KOPT-K1 (cell line): ENCODE results near the gene MCF2L.

Experiments used
- H3K27ac ChIP-seq: fragments of 200-600 bp; sonication (generic); 2 replicates; pipeline ENCODE4 v1.5.1; 2016; ENCODE audit warnings: antibody characterized with exemption, mild to moderate bottlenecking, low read depth, low read length; ENCODE audit not compliant: poor library complexity, severe bottlenecking
- H3K36me3 ChIP-seq: fragments of 200-600 bp; sonication (generic); 2 replicates; pipeline ENCODE4 v1.5.1; 2017; ENCODE audit warnings: antibody characterized with exemption, mild to moderate bottlenecking, low read length, moderate library complexity; ENCODE audit not compliant: insufficient read depth
- H3K9me3 ChIP-seq: fragments of 200-600 bp; sonication (generic); 2 replicates; pipeline ENCODE4 v1.5.1; 2017; ENCODE audit warnings: antibody characterized with exemption, low read length, mild to moderate bottlenecking; ENCODE audit not compliant: insufficient read depth, poor library complexity, severe bottlenecking

Gene MCF2L

DNA sequence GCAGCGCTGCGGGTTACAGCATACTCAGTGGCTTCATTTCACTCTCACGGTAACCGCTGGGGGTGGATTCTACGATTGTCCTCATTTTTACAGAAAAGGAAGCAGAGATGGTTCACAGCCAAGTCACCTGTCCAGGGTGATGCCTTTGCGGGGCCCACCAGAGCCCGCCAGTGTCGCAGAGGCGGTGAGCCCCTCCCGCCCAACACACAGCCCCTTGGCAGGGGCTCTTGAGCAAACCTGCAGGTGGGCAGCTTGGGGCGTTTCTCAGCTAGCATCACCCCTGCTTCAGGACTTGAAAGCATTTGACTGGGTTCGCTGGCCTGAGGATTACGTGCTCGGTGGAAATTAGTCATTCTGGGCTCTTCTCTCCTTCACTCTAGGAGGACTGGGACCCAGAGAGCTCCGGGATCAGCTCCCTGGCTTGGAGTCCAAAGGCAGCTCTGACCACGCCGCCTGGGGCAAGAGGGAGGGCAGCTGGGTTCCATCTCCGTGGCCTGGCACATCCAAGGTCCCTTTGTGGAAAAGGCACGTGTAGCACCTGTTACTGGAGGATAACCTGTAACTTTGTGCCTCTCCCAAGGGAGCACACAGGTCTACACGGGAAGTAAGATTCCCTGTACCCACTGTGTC lies 74.1 kb downstream of the MCF2L start:
- H3K9me3 ChIP-seq: no peaks in the 10 kb centered on the region
- no peak overlapping the region for H3K27ac ChIP-seq
- no peaks in the 10 kb centered on the region for H3K36me3 ChIP-seq

DNA sequence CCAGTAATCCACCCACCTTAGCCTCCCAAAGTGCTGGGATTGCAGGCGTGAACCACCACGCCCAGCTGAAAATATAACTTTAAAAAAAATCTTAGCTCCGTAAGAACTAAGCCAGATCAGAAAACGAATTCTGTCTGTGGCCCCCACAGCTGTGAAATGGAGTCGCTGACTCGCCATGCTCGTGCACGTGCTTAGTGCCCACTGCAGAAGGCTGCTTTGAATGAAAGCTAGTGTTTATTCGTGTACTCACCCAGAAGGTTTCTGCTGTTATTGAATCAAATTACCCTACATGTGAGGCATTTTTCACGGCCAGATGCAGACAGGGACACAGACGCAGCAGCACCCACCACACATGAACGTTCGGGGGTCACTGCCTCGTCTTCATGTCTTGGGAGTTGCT lies 74.9 kb downstream of the MCF2L start:
- Histone ChIP-seq H3K27ac (no peak overlapping the region), H3K36me3 (no peaks in the 10 kb centered on the region), H3K9me3 (no peaks in the 10 kb centered on the region)

- no peaks in the 10 kb centered on the region for H3K36me3 ChIP-seq
- H3K27ac ChIP-seq: no peak overlapping the region
- H3K9me3 ChIP-seq: no peaks in the 10 kb centered on the region
Observed at GRCh38 chr13:113044391-113045114, 75.5 kb downstream of the MCF2L start.

GRCh38 chr13:113045251-113046127 lies 76.5 kb downstream of the MCF2L start:
- Histone ChIP-seq H3K36me3 (no peaks in the 10 kb centered on the region), H3K27ac (no peak overlapping the region), H3K9me3 (no peaks in the 10 kb centered on the region)

DNA sequence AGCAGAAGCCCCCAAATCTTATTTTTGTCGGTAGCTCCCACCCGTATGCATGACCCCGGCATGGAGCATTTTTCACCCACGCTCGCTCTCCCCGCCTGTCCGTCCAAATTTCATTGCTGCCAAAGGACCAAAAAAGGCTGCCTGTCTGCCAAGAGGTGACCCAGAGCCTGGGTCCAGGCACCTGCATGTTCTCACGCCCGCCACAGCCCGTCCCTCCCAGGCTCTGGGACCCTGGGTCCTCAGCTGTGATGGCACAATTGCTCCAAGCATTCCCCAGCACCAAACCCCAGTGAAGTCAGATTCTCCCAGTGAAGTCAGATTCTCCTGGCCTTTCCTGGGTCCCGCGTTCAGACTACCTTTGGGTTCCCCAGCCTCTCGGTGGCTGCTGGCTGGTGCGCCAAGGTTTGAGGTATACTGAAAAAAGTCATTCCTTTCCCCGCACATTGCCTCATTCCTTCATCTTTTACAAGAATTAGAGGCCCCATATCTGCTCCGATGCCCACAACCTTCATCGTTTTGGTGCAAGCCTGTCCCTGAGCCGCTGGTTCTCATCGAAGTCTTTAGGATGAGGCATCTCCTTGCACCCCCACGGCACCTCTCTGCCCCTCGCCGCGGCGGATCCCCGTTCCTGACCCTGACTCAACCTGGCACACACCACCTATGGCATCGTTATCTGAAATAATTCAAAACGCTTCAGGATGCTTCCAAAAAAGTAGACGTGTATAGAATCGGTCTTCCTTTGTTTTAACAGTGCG lies 77.3 kb downstream of the MCF2L start:
- no peaks in the 10 kb centered on the region for H3K36me3 ChIP-seq
- no peaks in the 10 kb centered on the region for H3K9me3 ChIP-seq

DNA sequence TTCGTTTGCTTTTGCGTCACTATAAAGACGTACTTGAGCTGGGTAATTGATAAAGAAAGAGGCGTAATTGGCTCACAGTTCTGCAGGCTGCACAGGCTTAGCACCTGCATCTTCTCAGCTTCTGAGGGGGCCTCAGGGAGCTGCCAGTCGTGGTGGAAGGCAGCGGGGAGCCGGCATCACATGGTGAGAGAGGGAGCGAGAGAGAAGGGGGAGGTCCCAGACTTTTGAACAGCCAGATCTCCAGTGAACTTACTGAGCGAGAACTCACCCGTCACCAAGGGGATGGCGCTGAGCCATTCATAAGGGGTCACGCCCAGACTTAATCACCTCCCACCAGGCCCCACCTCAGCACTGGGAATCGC lies 77.8 kb downstream of the MCF2L start:
- Histone ChIP-seq H3K9me3 (no peaks in the 10 kb centered on the region), H3K27ac (no peak overlapping the region), H3K36me3 (no peaks in the 10 kb centered on the region)

More for the DNA sequence above, 77.3 kb downstream of the MCF2L start:
- no peak overlapping the region for H3K27ac ChIP-seq

- no peaks in the 10 kb centered on the region for H3K36me3 ChIP-seq
- H3K9me3 ChIP-seq: no peaks in the 10 kb centered on the region
Observed at GRCh38 chr13:113047587-113047986, 78.6 kb downstream of the MCF2L start.

GRCh38 chr13:113048766-113049165 lies 79.8 kb downstream of the MCF2L start:
- Histone ChIP-seq H3K36me3 (no peaks in the 10 kb centered on the region), H3K9me3 (no peaks in the 10 kb centered on the region), H3K27ac (no peak overlapping the region)

More at GRCh38 chr13:113047587-113047986, 78.6 kb downstream of the MCF2L start:
- no peak overlapping the region for H3K27ac ChIP-seq

DNA sequence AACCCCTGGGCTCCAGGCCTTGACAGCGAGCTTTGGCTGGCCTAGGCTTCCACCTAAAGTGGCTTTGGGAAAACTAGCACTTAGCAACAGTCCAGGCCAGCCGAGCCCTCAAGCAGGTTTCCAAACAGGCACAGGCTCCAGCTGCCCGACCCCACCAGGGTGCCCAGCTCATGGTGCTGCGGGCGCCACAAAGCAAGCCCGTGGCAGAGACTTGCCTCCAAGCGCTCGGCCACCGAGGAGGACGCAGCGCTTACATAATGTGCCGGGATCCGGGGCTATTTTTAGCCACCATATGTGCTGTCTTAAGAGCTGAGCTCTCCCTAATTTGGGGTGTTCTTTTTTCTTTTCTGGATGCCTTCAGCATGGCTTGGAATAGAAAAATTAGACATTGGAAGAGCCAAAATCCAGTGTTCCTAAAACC lies 80.5 kb downstream of the MCF2L start:
- no peaks in the 10 kb centered on the region for H3K9me3 ChIP-seq
- H3K36me3 ChIP-seq: no peaks in the 10 kb centered on the region
- no peak overlapping the region for H3K27ac ChIP-seq

- no peak overlapping the region for H3K27ac ChIP-seq
- no peaks in the 10 kb centered on the region for H3K36me3 ChIP-seq
- H3K9me3 ChIP-seq: no peaks in the 10 kb centered on the region
Observed at GRCh38 chr13:113049981-113050380, 81.0 kb downstream of the MCF2L start.

DNA sequence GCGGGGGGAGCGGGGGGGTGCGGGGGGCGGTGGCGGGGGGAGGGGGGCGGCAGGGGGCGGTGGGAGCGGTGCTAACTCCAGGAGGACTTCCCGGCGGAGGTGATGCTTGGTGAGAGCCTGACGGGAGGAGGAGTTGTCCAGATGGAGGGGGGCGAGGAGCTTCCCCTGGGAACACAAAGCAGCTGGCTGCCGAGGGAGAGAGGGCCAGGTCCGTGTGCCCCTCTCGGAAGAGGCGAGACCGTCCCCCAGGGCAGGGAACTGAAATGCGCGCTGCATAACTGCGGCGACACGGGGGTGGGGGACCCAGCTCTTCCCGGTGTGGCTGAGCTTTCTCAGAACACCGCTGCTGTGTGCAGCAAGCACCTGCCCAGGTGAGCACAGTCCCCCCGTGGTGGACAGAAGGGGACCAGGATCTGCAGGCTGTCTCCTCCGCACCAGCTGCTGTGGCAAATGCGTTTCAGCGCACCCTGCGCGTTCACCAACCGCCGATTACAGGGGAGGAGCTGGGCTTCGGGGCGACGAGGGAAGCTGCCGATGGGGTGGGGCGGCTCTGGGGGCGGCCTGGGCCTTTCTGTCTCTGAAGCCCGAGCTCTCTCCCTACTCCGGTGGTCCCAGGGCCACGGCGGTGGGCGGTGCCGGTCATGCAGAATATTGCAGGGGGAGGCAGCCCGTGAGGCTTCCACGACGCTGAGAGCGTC lies 81.9 kb downstream of the MCF2L start:
- Histone ChIP-seq H3K9me3 (no peaks in the 10 kb centered on the region), H3K27ac (no peak overlapping the region)

DNA sequence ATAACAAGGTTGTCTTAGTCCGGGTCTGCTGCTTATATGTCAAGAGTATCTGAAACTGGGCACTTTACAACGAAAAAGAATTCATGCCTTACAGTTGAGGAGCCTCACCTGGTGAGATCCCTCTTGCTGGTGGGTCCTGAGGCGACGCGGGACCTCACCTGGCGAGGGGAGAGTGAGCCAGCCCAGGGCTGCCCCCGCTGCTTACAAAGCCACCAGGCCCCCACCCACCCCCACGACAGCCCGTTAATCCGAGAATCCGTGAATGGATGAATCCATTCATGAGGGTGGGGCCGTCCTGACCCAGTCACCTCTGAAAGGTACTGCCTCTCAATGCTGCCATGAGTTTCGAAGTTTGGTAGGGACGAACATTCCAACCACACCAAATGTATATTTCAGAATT lies 82.6 kb downstream of the MCF2L start:
- Histone ChIP-seq H3K36me3 (no peaks in the 10 kb centered on the region), H3K27ac (no peak overlapping the region), H3K9me3 (peaks cover 7% of the 10 kb centered on the region)

More for the DNA sequence above, 81.9 kb downstream of the MCF2L start:
- no peaks in the 10 kb centered on the region for H3K36me3 ChIP-seq

- no peak overlapping the region for H3K27ac ChIP-seq
- H3K9me3 ChIP-seq: peaks cover 13% of the 10 kb centered on the region
- no peaks in the 10 kb centered on the region for H3K36me3 ChIP-seq
Observed at GRCh38 chr13:113052206-113052605, 83.2 kb downstream of the MCF2L start.

GRCh38 chr13:113052971-113053370 lies 84.0 kb downstream of the MCF2L start:
- no peak overlapping the region for H3K27ac ChIP-seq
- peaks cover 21% of the 10 kb centered on the region for H3K9me3 ChIP-seq

More at GRCh38 chr13:113052971-113053370, 84.0 kb downstream of the MCF2L start:
- H3K36me3 ChIP-seq: no peaks in the 10 kb centered on the region
